GM18951 (cell line): ENCODE data around the gene SEL1L3.

Experiments used
- POLR2A ChIP-seq: IDR thresholded peaks from 4 replicates; pipeline ENCODE4 v1.6.1; 2011; ENCODE audit warnings: mild to moderate bottlenecking; ENCODE audit not compliant: insufficient read length, insufficient read depth; ENCODE audit errors: extremely low read depth
- in situ Hi-C: fragments of 300-500 bp; cut with MboI; formaldehyde crosslinking; loops from one replicate; pipeline ENCODE4 v1.12.0; 2022; ENCODE audit warnings: low sequenced_read_pairs, mixed read lengths, inconsistent platforms; ENCODE audit not compliant: unreplicated experiment

SEL1L3 gene

GRCh38 chr4:25837107-25837506 is 25.7 kb downstream of the SEL1L3 start:
- TF ChIP-seq POLR2A = no peak
- in situ Hi-C loops = no loop called here

- in situ Hi-C loops = no loop called here
- TF ChIP-seq POLR2A = no peak
Observed at GRCh38 chr4:25835384-25835783, 27.4 kb downstream of the SEL1L3 start.

GRCh38 chr4:25834411-25835107 is 28.2 kb downstream of the SEL1L3 start:
- in situ Hi-C loops = no loop called here
- TF ChIP-seq POLR2A = no peak

- no peak for TF ChIP-seq POLR2A
- in situ Hi-C loops = no loop called here
Observed at GRCh38 chr4:25830548-25830947, 32.2 kb downstream of the SEL1L3 start.

- TF ChIP-seq POLR2A = no peak
- in situ Hi-C loops = no loop called here
Observed at GRCh38 chr4:25827897-25828296, 34.9 kb downstream of the SEL1L3 start.

- TF ChIP-seq POLR2A = no peak
- in situ Hi-C loops = no loop called here
Observed at GRCh38 chr4:25827373-25827772, 35.4 kb downstream of the SEL1L3 start.

- no peak for TF ChIP-seq POLR2A
- in situ Hi-C loops = no loop called here
Observed at GRCh38 chr4:25826074-25826752, 36.6 kb downstream of the SEL1L3 start.

GRCh38 chr4:25823632-25824031 is 39.2 kb downstream of the SEL1L3 start:
- in situ Hi-C loops = no loop called here
- TF ChIP-seq POLR2A = no peak

GRCh38 chr4:25821899-25822298 is 40.9 kb downstream of the SEL1L3 start:
- in situ Hi-C loops = no loop called here
- TF ChIP-seq POLR2A = no peak

GRCh38 chr4:25821267-25821666 is 41.5 kb downstream of the SEL1L3 start:
- in situ Hi-C loops = no loop called here
- no peak for TF ChIP-seq POLR2A

GRCh38 chr4:25818876-25819275 is 43.9 kb downstream of the SEL1L3 start:
- no peak for TF ChIP-seq POLR2A
- in situ Hi-C loops = no loop called here

GRCh38 chr4:25818371-25818871 is 44.4 kb downstream of the SEL1L3 start:
- TF ChIP-seq POLR2A = no peak
- in situ Hi-C loops = no loop called here

GRCh38 chr4:25817059-25817681 is 45.6 kb downstream of the SEL1L3 start:
- TF ChIP-seq POLR2A = no peak

More at GRCh38 chr4:25817059-25817681, 45.6 kb downstream of the SEL1L3 start:
- in situ Hi-C loops = no loop called here
